DOHH2 (cell line): ENCODE measurements around the gene CACNA2D4.

Experiments
- EZH2phosphoT487 ChIP-seq: fragments of 200-600 bp; sonication (generic); IDR thresholded peaks from 2 replicates; pipeline ENCODE4 v1.6.1; 2017; ENCODE audit warnings: borderline replicate concordance, mild to moderate bottlenecking, antibody characterized with exemption, low read length, moderate library complexity, mixed read lengths
- TF ChIP-seq, protein P1 (sequence below): fragments of 200-600 bp; sonication (generic); IDR thresholded peaks from one replicate; pipeline ENCODE4 v1.5.1; 2014; ENCODE audit warnings: antibody characterized with exemption, mild to moderate bottlenecking, low read depth, low read length; ENCODE audit not compliant: poor library complexity, severe bottlenecking

DNA sequence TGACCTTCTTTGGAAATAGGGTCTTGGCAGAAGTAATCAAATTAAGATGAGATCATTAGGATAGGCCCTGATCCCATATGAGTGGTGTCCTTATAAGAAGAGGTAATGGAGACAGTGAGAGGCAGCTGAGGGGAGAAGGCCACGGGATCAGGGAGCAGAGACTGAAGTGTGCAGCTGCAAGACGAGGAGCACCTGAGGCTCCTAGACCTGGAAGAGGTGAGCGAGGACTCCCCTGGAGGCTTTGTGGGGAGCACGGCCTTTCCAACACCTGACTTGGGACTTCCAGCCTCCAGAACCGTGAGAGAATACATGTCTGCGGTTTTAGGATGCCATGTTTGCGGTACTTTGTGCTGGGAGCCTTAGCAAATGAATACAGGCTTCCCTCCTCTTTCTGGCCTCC, 60.6 kb downstream of the CACNA2D4 start:
- TF ChIP-seq, protein P1, sequence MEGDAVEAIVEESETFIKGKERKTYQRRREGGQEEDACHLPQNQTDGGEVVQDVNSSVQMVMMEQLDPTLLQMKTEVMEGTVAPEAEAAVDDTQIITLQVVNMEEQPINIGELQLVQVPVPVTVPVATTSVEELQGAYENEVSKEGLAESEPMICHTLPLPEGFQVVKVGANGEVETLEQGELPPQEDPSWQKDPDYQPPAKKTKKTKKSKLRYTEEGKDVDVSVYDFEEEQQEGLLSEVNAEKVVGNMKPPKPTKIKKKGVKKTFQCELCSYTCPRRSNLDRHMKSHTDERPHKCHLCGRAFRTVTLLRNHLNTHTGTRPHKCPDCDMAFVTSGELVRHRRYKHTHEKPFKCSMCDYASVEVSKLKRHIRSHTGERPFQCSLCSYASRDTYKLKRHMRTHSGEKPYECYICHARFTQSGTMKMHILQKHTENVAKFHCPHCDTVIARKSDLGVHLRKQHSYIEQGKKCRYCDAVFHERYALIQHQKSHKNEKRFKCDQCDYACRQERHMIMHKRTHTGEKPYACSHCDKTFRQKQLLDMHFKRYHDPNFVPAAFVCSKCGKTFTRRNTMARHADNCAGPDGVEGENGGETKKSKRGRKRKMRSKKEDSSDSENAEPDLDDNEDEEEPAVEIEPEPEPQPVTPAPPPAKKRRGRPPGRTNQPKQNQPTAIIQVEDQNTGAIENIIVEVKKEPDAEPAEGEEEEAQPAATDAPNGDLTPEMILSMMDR: no peak
- TF ChIP-seq EZH2phosphoT487: no peak
